Epithelial cell of esophagus (primary cell): Measurements from ENCODE around the gene RALGAPA2.

ENCODE experiments used
- DNase-seq: peaks from one replicate; pipeline ENCODE4 v3.0.0; 2010; ENCODE audit warnings: low read depth
- H3K4me3 ChIP-seq: 2 replicates; pipeline ENCODE4 v1.5.1; 2011; ENCODE audit warnings: mild to moderate bottlenecking, low read length, control low read depth
- TF ChIP-seq, protein P1 (sequence below): IDR thresholded peaks from 2 replicates; pipeline ENCODE4 v1.5.1; 2011; ENCODE audit warnings: low read depth, mild to moderate bottlenecking, low read length, control low read depth, inconsistent platforms; ENCODE audit not compliant: insufficient read depth; ENCODE audit errors: missing control alignments

Gene RALGAPA2

DNA sequence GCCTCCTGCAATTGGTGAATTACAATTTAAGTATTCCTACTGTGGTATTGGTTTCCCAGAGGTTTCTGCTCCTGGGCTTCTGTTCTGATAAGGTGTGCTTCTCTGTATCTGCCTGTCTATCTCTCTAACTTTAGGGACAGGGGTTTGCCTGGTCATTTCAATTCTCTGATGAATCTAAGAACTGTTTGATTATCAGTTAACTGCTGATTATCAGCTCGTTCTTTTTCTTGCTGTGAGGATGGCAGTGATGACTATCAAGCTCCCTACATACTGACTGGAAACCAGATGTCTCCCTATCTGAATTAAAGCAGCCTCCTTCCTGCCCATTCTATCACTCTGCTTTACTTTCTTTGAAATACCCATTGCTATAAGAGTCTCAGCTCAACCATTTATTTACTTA, 224.1 kb downstream of the RALGAPA2 start:
- no peak for DNase-seq
- H3K4me3 ChIP-seq, result no peak overlapping the region
- TF ChIP-seq, protein P1, sequence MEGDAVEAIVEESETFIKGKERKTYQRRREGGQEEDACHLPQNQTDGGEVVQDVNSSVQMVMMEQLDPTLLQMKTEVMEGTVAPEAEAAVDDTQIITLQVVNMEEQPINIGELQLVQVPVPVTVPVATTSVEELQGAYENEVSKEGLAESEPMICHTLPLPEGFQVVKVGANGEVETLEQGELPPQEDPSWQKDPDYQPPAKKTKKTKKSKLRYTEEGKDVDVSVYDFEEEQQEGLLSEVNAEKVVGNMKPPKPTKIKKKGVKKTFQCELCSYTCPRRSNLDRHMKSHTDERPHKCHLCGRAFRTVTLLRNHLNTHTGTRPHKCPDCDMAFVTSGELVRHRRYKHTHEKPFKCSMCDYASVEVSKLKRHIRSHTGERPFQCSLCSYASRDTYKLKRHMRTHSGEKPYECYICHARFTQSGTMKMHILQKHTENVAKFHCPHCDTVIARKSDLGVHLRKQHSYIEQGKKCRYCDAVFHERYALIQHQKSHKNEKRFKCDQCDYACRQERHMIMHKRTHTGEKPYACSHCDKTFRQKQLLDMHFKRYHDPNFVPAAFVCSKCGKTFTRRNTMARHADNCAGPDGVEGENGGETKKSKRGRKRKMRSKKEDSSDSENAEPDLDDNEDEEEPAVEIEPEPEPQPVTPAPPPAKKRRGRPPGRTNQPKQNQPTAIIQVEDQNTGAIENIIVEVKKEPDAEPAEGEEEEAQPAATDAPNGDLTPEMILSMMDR, result no peak

DNA sequence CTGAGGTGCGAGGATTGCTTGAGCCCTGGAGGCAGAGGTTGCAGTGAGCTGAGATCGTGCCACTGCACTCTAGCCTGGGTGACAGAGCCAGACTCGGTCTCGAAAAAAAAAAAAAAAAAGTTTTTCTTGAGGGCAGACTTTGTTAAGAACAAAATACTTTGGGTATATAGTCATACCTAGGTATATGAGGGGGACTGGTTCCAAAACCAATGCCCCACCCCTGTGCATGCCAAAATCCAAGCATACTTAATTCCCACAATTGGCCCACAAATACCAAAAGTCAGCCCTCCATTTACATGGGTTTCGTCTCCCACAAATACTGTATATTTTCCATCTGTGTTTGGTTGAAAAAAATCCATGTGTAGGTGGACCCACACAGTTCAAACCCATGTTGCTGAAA, 224.6 kb downstream of the RALGAPA2 start:
- TF ChIP-seq, protein P1, result no peak

DNA sequence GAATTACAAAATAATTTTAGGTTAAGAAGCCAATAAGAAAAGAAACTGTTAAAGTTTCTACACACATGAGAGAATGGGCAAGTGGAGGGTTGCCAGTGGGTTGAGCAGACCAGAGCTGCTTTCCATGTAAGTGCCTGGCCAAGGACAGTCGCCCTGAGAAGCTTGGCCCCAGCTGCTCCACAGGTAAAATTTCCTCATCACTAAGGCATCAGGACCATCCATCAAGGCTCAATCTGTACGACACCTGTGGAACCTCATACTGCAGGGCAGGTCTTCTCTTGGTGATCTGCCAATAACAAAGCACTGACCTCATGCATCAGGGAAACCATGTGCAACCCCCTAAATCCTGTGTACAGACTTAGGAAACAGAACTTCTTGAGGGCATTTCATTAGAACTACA, 229.1 kb downstream of the RALGAPA2 start:
- DNase-seq, result no peak
- no peak overlapping the region for H3K4me3 ChIP-seq
- TF ChIP-seq, protein P1, result no peak

More for the DNA sequence above, 224.6 kb downstream of the RALGAPA2 start:
- peak; percentile 9 for DNase-seq
- H3K4me3 ChIP-seq, result no peak overlapping the region

DNA sequence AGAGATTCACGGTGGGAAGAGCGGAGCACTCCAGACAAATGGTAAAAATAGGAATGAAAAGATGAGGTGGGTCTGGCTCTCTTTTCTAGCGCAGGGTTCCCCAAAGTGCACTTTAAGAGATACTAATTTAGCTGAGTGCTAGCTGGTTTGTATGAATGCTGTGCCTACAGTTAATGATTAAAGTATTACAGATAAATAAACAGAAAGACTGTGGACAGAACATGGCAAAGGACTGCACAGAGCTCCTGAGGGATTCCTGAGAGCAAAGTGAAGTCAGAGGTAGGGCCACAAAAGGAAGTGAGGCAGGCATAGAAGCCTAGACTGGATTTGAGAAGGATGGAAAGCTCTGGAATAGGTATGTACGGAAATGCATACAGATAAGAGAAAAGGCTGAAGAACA, 230.0 kb downstream of the RALGAPA2 start:
- TF ChIP-seq, protein P1, result no peak
- H3K4me3 ChIP-seq, result no peak overlapping the region
- no peak for DNase-seq

DNA sequence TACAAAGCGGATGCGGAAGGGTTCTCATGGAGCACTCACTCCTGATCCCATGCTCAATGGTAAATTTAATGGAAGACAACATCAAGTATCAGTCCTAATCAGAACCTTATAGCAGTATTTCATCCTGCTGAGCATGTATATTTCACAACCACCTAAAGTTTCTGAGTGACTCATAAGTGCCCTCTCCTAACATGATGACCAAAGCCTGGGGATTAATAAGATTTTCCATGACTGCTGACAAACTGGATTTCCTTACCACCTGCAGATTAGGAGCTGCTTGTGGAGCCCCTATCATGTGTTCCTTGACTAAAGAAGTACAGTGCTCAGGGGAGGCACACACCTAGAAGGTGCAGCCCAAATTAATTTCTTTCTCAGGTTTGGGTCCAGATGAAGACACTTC, 231.8 kb downstream of the RALGAPA2 start:
- peak; percentile 88 for DNase-seq
- TF ChIP-seq, protein P1, result no peak
- no peak overlapping the region for H3K4me3 ChIP-seq

DNA sequence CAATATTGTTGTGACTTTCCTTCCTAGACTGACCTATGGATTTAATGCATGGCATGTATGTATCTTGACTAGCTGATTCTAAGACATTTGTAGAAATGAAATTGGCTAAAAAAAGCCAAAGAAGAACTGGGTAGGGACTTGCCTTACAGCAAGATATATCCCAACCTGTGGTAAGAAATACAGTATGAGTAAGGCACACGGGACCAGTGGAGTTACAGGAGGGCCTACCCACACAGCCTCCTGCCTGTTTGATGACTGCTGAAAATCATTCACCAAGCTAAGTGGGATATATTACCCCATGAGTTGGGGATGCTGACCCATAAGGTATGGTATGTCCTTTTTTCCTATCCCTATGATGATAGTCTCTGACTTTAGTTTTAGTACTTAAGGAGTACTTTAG, 232.3 kb downstream of the RALGAPA2 start:
- no peak for DNase-seq
- TF ChIP-seq, protein P1, result no peak
- H3K4me3 ChIP-seq, result no peak overlapping the region

DNA sequence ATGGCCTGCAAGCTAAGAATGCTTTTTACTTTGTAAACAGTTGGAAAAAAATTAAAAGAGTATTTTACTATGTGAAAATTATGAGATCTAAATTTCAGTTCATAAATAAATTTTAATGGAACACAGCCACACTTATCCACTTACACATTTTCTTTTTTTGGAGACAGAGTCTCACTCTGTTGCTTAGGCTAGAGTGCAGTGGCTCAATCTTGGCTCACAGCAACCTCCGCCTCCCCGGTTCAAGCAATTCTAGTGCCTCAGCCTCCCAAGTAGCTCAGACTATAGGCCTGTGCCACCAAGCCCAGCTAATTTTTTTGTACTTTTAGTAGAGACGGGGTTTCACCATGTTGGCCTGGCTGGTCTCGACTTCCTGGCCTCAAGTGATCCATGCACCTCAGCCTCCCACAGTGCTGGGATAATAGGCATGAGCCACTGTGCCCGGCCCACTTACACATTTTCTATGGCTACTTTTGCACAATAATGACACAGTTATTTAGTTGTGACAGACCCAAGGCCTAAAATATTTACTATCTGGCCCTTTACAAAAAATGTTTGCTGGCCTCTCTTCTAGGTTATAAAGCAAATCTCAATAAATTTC, 234.9 kb downstream of the RALGAPA2 start:
- DNase-seq, result no peak
- TF ChIP-seq, protein P1, result no peak
- no peak overlapping the region for H3K4me3 ChIP-seq
